HepG2 (cell line): ENCODE results near the gene ELMOD3. TPM values are rescaled to one million over a fixed set of nuclear protein-coding genes. Genes with fewer than 3 reads are reported as not detected.

Experiments used
- CENPT ChIP-seq: sonication (generic); formaldehyde crosslinking; IDR thresholded peaks from 2 replicates; pipeline ENCODE4 v1.8.0; 2022; ENCODE audit warnings: low read depth, mild to moderate bottlenecking, moderate library complexity, missing genetic modification reagents
- NFRKB ChIP-seq: fragments of 450-650 bp; IDR thresholded peaks from 2 replicates; pipeline ENCODE4 v1.6.1; 2017
- RBM22 ChIP-seq: fragments of 200-400 bp; formaldehyde crosslinking; optimal IDR thresholded peaks from 2 replicates; pipeline ENCODE3; 2017; ENCODE audit warnings: mild to moderate bottlenecking, low read length, moderate library complexity
- TBP ChIP-seq: sonication (generic); formaldehyde crosslinking; IDR thresholded peaks from 2 replicates; pipeline ENCODE4 v1.5.0; 2020; ENCODE audit warnings: missing genetic modification reagents
- ZIK1 ChIP-seq: sonication (generic); formaldehyde crosslinking; IDR thresholded peaks from 2 replicates; pipeline ENCODE4 v1.5.0; 2020; ENCODE audit warnings: mild to moderate bottlenecking, low read depth, missing genetic modification reagents, borderline replicate concordance
- ZNF160 ChIP-seq: sonication (generic); formaldehyde crosslinking; IDR thresholded peaks from 2 replicates; pipeline ENCODE4 v1.8.0; 2022; ENCODE audit warnings: mild to moderate bottlenecking, inconsistent platforms, missing genetic modification reagents
- ZNF550 ChIP-seq: sonication (generic); formaldehyde crosslinking; IDR thresholded peaks from 2 replicates; pipeline ENCODE4 v1.4.0; 2020; ENCODE audit warnings: mild to moderate bottlenecking, missing genetic modification reagents, borderline replicate concordance
- ZNF672 ChIP-seq: sonication (generic); formaldehyde crosslinking; IDR thresholded peaks from 2 replicates; pipeline ENCODE4 v1.8.1; 2022; ENCODE audit warnings: missing genetic modification reagents
- polyA plus RNA-seq, 8 experiments: library from polyadenylated mRNA; depleted of rRNA in 3 of 8; stranded (reverse) in 7 of 8; unstranded in 1 of 8; fragments of >200 nt; fragmentation: Illumina TruSeq in 4 of 8; extraction: Trizol in 4 of 8; gene quantifications; 2 replicates each; pipeline versions ENCODE4 v1.2.1 to v1.2.3, GENCODE V29; 2011 to 2016; ENCODE audit warnings: low read depth in 4 of 8, missing spikeins in 1 of 8, mixed read lengths in 1 of 8; ENCODE audit not compliant: insufficient read depth in 1 of 8
- total RNA-seq, 5 experiments: library from RNA; depleted of rRNA; stranded (reverse); fragments of >200 nt; fragmentation: Illumina TruSeq; extraction: Trizol; gene quantifications; 2 replicates each; pipeline ENCODE4 v1.2.3, GENCODE V29; 2016; ENCODE audit warnings: low read depth in 1 of 5
- TF ChIP-seq, protein P1 (sequence below): sonication (generic); formaldehyde crosslinking; IDR thresholded peaks from 2 replicates; pipeline ENCODE4 v1.5.0; 2020; ENCODE audit warnings: mild to moderate bottlenecking, missing genetic modification reagents
- TF ChIP-seq, protein P2 (sequence below): sonication (generic); formaldehyde crosslinking; IDR thresholded peaks from 2 replicates; pipeline ENCODE4 v1.4.0; 2020; ENCODE audit warnings: missing genetic modification reagents
- TF ChIP-seq, protein P3 (sequence below): sonication (generic); formaldehyde crosslinking; IDR thresholded peaks from 2 replicates; pipeline ENCODE4 v1.4.0; 2020; ENCODE audit warnings: mild to moderate bottlenecking, missing genetic modification reagents, borderline replicate concordance

ELMOD3 gene
- total and polyA plus RNA-seq, 2 of the 13 experiments (the other 11 are each of a cell fraction or from before 2014, with no cell fraction given): 13.3 to 19.5 TPM

DNA sequence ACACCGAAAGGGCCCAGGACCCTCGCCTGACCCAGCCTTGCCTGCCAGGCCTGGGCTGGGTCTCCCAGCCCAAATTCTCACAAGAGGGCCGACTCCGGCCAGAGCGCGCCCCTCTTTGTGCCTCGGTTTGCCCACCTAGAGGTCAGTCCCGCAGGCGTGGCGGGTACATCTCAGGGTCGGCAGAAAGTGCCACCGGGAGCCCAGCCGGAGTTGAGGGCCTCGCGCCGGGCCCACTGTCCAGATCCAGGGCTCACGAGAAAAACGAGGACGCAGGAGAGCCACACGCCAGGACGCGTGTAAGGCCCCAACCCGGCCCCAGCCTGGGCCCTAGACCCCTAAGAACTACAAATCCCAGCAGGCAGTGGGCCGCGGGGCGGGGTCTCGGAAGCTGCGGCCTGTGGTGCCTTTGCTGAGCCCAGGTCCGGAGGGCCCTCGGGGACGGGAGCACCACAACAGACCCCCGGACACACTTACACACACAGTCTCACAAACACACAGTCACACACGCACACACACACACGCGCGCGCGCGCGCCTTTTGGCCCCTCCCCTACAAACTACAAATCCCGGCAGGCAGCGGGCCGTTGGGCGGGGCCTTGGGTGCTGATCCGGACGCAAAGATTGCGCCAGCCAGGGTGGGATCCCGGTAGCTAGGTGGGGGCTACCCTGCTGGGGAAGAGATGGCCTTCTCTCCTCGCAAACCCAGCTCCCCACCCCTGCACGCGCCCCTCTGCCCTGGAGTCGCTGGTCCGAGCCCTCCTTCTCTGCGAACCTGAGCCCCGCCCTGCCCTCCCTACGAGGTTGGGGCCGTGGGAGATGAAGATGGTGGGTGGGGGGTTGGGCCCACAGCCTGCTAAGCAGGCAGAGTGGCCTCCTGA is 63.8 kb downstream of the ELMOD3 start, which contains the start of gene SH2D6 (continued):
- TF ChIP-seq, protein P1, sequence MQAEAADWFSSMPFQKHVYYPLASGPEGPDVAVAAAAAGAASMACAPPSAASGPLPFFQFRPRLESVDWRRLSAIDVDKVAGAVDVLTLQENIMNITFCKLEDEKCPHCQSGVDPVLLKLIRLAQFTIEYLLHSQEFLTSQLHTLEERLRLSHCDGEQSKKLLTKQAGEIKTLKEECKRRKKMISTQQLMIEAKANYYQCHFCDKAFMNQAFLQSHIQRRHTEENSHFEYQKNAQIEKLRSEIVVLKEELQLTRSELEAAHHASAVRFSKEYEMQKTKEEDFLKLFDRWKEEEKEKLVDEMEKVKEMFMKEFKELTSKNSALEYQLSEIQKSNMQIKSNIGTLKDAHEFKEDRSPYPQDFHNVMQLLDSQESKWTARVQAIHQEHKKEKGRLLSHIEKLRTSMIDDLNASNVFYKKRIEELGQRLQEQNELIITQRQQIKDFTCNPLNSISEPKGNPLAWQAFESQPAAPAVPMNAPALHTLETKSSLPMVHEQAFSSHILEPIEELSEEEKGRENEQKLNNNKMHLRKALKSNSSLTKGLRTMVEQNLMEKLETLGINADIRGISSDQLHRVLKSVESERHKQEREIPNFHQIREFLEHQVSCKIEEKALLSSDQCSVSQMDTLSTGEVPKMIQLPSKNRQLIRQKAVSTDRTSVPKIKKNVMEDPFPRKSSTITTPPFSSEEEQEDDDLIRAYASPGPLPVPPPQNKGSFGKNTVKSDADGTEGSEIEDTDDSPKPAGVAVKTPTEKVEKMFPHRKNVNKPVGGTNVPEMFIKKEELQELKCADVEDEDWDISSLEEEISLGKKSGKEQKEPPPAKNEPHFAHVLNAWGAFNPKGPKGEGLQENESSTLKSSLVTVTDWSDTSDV (CRISPR knock-in tag): no peak
- TF ChIP-seq TBP (CRISPR knock-in tag) (peak; percentile 82; the same call in 1 of the 2 replicates), NFRKB (no peak), ZNF160 (0 out of 2 replicates have a peak, but pooled peaks have one; percentile 22), RBM22 (no peak), ZNF672 (CRISPR knock-in tag) (no peak), ZIK1 (CRISPR knock-in tag) (peak; percentile 30; the same call in 1 of the 2 replicates), ZNF550 (CRISPR knock-in tag) (no peak), CENPT (CRISPR knock-in tag) (no peak)
- TF ChIP-seq, protein P2, sequence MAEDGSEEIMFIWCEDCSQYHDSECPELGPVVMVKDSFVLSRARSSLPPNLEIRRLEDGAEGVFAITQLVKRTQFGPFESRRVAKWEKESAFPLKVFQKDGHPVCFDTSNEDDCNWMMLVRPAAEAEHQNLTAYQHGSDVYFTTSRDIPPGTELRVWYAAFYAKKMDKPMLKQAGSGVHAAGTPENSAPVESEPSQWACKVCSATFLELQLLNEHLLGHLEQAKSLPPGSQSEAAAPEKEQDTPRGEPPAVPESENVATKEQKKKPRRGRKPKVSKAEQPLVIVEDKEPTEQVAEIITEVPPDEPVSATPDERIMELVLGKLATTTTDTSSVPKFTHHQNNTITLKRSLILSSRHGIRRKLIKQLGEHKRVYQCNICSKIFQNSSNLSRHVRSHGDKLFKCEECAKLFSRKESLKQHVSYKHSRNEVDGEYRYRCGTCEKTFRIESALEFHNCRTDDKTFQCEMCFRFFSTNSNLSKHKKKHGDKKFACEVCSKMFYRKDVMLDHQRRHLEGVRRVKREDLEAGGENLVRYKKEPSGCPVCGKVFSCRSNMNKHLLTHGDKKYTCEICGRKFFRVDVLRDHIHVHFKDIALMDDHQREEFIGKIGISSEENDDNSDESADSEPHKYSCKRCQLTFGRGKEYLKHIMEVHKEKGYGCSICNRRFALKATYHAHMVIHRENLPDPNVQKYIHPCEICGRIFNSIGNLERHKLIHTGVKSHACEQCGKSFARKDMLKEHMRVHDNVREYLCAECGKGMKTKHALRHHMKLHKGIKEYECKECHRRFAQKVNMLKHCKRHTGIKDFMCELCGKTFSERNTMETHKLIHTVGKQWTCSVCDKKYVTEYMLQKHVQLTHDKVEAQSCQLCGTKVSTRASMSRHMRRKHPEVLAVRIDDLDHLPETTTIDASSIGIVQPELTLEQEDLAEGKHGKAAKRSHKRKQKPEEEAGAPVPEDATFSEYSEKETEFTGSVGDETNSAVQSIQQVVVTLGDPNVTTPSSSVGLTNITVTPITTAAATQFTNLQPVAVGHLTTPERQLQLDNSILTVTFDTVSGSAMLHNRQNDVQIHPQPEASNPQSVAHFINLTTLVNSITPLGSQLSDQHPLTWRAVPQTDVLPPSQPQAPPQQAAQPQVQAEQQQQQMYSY (CRISPR knock-in tag): peak; percentile 84
- TF ChIP-seq, protein P3, sequence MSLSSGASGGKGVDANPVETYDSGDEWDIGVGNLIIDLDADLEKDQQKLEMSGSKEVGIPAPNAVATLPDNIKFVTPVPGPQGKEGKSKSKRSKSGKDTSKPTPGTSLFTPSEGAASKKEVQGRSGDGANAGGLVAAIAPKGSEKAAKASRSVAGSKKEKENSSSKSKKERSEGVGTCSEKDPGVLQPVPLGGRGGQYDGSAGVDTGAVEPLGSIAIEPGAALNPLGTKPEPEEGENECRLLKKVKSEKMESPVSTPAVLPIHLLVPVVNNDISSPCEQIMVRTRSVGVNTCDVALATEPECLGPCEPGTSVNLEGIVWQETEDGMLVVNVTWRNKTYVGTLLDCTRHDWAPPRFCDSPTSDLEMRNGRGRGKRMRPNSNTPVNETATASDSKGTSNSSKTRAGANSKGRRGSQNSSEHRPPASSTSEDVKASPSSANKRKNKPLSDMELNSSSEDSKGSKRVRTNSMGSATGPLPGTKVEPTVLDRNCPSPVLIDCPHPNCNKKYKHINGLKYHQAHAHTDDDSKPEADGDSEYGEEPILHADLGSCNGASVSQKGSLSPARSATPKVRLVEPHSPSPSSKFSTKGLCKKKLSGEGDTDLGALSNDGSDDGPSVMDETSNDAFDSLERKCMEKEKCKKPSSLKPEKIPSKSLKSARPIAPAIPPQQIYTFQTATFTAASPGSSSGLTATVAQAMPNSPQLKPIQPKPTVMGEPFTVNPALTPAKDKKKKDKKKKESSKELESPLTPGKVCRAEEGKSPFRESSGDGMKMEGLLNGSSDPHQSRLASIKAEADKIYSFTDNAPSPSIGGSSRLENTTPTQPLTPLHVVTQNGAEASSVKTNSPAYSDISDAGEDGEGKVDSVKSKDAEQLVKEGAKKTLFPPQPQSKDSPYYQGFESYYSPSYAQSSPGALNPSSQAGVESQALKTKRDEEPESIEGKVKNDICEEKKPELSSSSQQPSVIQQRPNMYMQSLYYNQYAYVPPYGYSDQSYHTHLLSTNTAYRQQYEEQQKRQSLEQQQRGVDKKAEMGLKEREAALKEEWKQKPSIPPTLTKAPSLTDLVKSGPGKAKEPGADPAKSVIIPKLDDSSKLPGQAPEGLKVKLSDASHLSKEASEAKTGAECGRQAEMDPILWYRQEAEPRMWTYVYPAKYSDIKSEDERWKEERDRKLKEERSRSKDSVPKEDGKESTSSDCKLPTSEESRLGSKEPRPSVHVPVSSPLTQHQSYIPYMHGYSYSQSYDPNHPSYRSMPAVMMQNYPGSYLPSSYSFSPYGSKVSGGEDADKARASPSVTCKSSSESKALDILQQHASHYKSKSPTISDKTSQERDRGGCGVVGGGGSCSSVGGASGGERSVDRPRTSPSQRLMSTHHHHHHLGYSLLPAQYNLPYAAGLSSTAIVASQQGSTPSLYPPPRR (CRISPR knock-in tag): no peak; the same call in 1 of the 2 replicates
